ENCODE data around the gene CAMK1D.
"Not testable (repeated sequence)": the region's sequence is repeated elsewhere in the genome, so short reads cannot be mapped to it uniquely, and the experiment has no call there.

CAMK1D gene

GRCh38 chr10:12539350-12540164 is 190.2 kb downstream of the CAMK1D start:
- no peak for DNase-seq

GRCh38 chr10:12540341-12540781 is 191.0 kb downstream of the CAMK1D start:
- no peaks in the 10 kb centered on the region for H3K27me3 Mint-ChIP-seq

More at GRCh38 chr10:12539350-12540164, 190.2 kb downstream of the CAMK1D start:
- no peak for ATAC-seq
- H3K4me1 Mint-ChIP-seq: peaks cover 27% of the 10 kb centered on the region
- H3K4me3 Mint-ChIP-seq: no peak overlapping the region
- no peak overlapping the region for H3K27ac Mint-ChIP-seq
- peaks cover 2% of the 10 kb centered on the region for H3K9me3 Mint-ChIP-seq
- H3K36me3 Mint-ChIP-seq (ENCODE audit: low read depth): no peaks in the 10 kb centered on the region
- no peaks in the 10 kb centered on the region for H3K27me3 Mint-ChIP-seq

GRCh38 chr10:12541446-12542067 is 192.2 kb downstream of the CAMK1D start:
- Mint-ChIP-seq H3K36me3 (ENCODE audit: low read depth) (peaks cover 4% of the 10 kb centered on the region), H3K9me3 (peaks cover 17% of the 10 kb centered on the region), H3K27me3 (no peaks in the 10 kb centered on the region), H3K27ac (no peak overlapping the region), H3K4me1 (peaks cover 28% of the 10 kb centered on the region), H3K4me3 (no peak overlapping the region)
- ATAC-seq (no peak), DNase-seq (no peak)

More at GRCh38 chr10:12540341-12540781, 191.0 kb downstream of the CAMK1D start:
- no peak overlapping the region for H3K27ac Mint-ChIP-seq
- H3K9me3 Mint-ChIP-seq: peaks cover 7% of the 10 kb centered on the region
- no peak for DNase-seq
- peaks cover 4% of the 10 kb centered on the region for H3K36me3 Mint-ChIP-seq (ENCODE audit: low read depth)
- peak; percentile 66 for ATAC-seq
- no peak overlapping the region for H3K4me3 Mint-ChIP-seq
- peaks cover 23% of the 10 kb centered on the region for H3K4me1 Mint-ChIP-seq

GRCh38 chr10:12542133-12542670 is 192.9 kb downstream of the CAMK1D start:
- H3K27me3 Mint-ChIP-seq: no peaks in the 10 kb centered on the region
- H3K4me3 Mint-ChIP-seq: no peak overlapping the region
- ATAC-seq (no peak), DNase-seq (no peak)
- peaks cover 17% of the 10 kb centered on the region for H3K9me3 Mint-ChIP-seq
- H3K27ac Mint-ChIP-seq: no peak overlapping the region
- peaks cover 31% of the 10 kb centered on the region for H3K4me1 Mint-ChIP-seq
- H3K36me3 Mint-ChIP-seq (ENCODE audit: low read depth): peaks cover 4% of the 10 kb centered on the region

- Mint-ChIP-seq H3K4me3 (no peak overlapping the region), H3K9me3 (peaks cover 17% of the 10 kb centered on the region), H3K27ac (no peak overlapping the region), H3K36me3 (ENCODE audit: low read depth) (peaks cover 4% of the 10 kb centered on the region), H3K4me1 (peaks cover 41% of the 10 kb centered on the region), H3K27me3 (no peaks in the 10 kb centered on the region)
- DNase-seq (no peak), ATAC-seq (no peak)
Measured at GRCh38 chr10:12543589-12543988, 194.2 kb downstream of the CAMK1D start.

GRCh38 chr10:12546160-12546802 is 196.9 kb downstream of the CAMK1D start:
- peaks cover 17% of the 10 kb centered on the region for H3K9me3 Mint-ChIP-seq
- not testable (repeated sequence) for DNase-seq; H3K27ac Mint-ChIP-seq; H3K4me3 Mint-ChIP-seq; H3K36me3 Mint-ChIP-seq (ENCODE audit: low read depth); H3K27me3 Mint-ChIP-seq
- peak; percentile 33 for ATAC-seq
- peaks cover 31% of the 10 kb centered on the region for H3K4me1 Mint-ChIP-seq

- peak; percentile 56 for ATAC-seq
- Mint-ChIP-seq H3K9me3 (peaks cover 17% of the 10 kb centered on the region), H3K27ac (no peak overlapping the region), H3K4me3 (no peak overlapping the region), H3K36me3 (ENCODE audit: low read depth) (peaks cover 4% of the 10 kb centered on the region), H3K27me3 (no peaks in the 10 kb centered on the region), H3K4me1 (peaks cover 27% of the 10 kb centered on the region)
- DNase-seq: no peak
Measured at GRCh38 chr10:12547301-12547771, 198.0 kb downstream of the CAMK1D start.

GRCh38 chr10:12549297-12549696 is 199.9 kb downstream of the CAMK1D start:
- H3K27ac Mint-ChIP-seq: no peak overlapping the region
- DNase-seq: no peak
- H3K4me1 Mint-ChIP-seq: peaks cover 27% of the 10 kb centered on the region
- peaks cover 17% of the 10 kb centered on the region for H3K9me3 Mint-ChIP-seq
- no peak overlapping the region for H3K4me3 Mint-ChIP-seq
- no peak for ATAC-seq
- H3K27me3 Mint-ChIP-seq: no peaks in the 10 kb centered on the region
- peaks cover 4% of the 10 kb centered on the region for H3K36me3 Mint-ChIP-seq (ENCODE audit: low read depth)

GRCh38 chr10:12550994-12551393 is 201.6 kb downstream of the CAMK1D start:
- Mint-ChIP-seq H3K4me1 (peaks cover 18% of the 10 kb centered on the region), H3K27me3 (no peaks in the 10 kb centered on the region), H3K4me3 (no peak overlapping the region), H3K27ac (no peak overlapping the region), H3K9me3 (peaks cover 5% of the 10 kb centered on the region), H3K36me3 (ENCODE audit: low read depth) (peaks cover 8% of the 10 kb centered on the region)
- no peak for ATAC-seq
- no peak for DNase-seq

GRCh38 chr10:12556039-12556438 is 206.7 kb downstream of the CAMK1D start:
- DNase-seq: no peak
- Mint-ChIP-seq H3K9me3 (no peaks in the 10 kb centered on the region), H3K36me3 (ENCODE audit: low read depth) (peaks cover 10% of the 10 kb centered on the region), H3K4me3 (no peak overlapping the region), H3K4me1 (no peaks in the 10 kb centered on the region), H3K27ac (no peak overlapping the region), H3K27me3 (no peaks in the 10 kb centered on the region)
- ATAC-seq: no peak

GRCh38 chr10:12559578-12560178 is 210.3 kb downstream of the CAMK1D start:
- Mint-ChIP-seq H3K27me3 (no peaks in the 10 kb centered on the region), H3K4me3 (no peak overlapping the region), H3K27ac (no peak overlapping the region), H3K9me3 (no peaks in the 10 kb centered on the region), H3K4me1 (peaks cover 19% of the 10 kb centered on the region), H3K36me3 (ENCODE audit: low read depth) (peaks cover 10% of the 10 kb centered on the region)
- ATAC-seq (no peak), DNase-seq (no peak)

GRCh38 chr10:12561307-12561706 is 212.0 kb downstream of the CAMK1D start:
- H3K4me1 Mint-ChIP-seq: peaks cover 21% of the 10 kb centered on the region
- H3K27me3 Mint-ChIP-seq: no peaks in the 10 kb centered on the region
- H3K27ac Mint-ChIP-seq: no peak overlapping the region
- DNase-seq (no peak), ATAC-seq (no peak)
- H3K9me3 Mint-ChIP-seq: no peaks in the 10 kb centered on the region
- H3K36me3 Mint-ChIP-seq (ENCODE audit: low read depth): peaks cover under 1% of the 10 kb centered on the region
- H3K4me3 Mint-ChIP-seq: no peak overlapping the region

- Mint-ChIP-seq H3K36me3 (ENCODE audit: low read depth) (no peaks in the 10 kb centered on the region), H3K27me3 (no peaks in the 10 kb centered on the region), H3K4me3 (no peak overlapping the region), H3K9me3 (no peaks in the 10 kb centered on the region), H3K27ac (no peak overlapping the region), H3K4me1 (peaks cover 21% of the 10 kb centered on the region)
- no peak for ATAC-seq
- DNase-seq: no peak
Measured at GRCh38 chr10:12561720-12562119, 212.4 kb downstream of the CAMK1D start.

- no peaks in the 10 kb centered on the region for H3K27me3 Mint-ChIP-seq
- no peak for ATAC-seq
- no peaks in the 10 kb centered on the region for H3K36me3 Mint-ChIP-seq (ENCODE audit: low read depth)
- DNase-seq: no peak
- H3K4me1 Mint-ChIP-seq: peaks cover 25% of the 10 kb centered on the region
- no peak overlapping the region for H3K27ac Mint-ChIP-seq
- H3K9me3 Mint-ChIP-seq: no peaks in the 10 kb centered on the region
- no peak overlapping the region for H3K4me3 Mint-ChIP-seq
Measured at GRCh38 chr10:12563489-12563888, 214.1 kb downstream of the CAMK1D start.

All from activated naive CD8-positive, alpha-beta T cell treated with anti-CD3 and anti-CD28 coated beads, Interleukin-2, amount 50 U/mL, for 24 hours (primary cell).